Stimulated activated CD8-positive, alpha-beta memory T cell treated with anti-CD3 and anti-CD28 coated beads, Interleukin-15, amount 100 ng/mL, for 1 hour (primary cell): ENCODE data around the gene SETD2.
"Not testable (repeated sequence)": the region's sequence is repeated elsewhere in the genome, so short reads cannot be mapped to it uniquely, and the experiment has no call there.

Experiments
- DNase-seq: peaks from one replicate; pipeline ENCODE4 v3.0.0-alpha.2; 2020; ENCODE audit warnings: low read depth

Gene SETD2, protein sequence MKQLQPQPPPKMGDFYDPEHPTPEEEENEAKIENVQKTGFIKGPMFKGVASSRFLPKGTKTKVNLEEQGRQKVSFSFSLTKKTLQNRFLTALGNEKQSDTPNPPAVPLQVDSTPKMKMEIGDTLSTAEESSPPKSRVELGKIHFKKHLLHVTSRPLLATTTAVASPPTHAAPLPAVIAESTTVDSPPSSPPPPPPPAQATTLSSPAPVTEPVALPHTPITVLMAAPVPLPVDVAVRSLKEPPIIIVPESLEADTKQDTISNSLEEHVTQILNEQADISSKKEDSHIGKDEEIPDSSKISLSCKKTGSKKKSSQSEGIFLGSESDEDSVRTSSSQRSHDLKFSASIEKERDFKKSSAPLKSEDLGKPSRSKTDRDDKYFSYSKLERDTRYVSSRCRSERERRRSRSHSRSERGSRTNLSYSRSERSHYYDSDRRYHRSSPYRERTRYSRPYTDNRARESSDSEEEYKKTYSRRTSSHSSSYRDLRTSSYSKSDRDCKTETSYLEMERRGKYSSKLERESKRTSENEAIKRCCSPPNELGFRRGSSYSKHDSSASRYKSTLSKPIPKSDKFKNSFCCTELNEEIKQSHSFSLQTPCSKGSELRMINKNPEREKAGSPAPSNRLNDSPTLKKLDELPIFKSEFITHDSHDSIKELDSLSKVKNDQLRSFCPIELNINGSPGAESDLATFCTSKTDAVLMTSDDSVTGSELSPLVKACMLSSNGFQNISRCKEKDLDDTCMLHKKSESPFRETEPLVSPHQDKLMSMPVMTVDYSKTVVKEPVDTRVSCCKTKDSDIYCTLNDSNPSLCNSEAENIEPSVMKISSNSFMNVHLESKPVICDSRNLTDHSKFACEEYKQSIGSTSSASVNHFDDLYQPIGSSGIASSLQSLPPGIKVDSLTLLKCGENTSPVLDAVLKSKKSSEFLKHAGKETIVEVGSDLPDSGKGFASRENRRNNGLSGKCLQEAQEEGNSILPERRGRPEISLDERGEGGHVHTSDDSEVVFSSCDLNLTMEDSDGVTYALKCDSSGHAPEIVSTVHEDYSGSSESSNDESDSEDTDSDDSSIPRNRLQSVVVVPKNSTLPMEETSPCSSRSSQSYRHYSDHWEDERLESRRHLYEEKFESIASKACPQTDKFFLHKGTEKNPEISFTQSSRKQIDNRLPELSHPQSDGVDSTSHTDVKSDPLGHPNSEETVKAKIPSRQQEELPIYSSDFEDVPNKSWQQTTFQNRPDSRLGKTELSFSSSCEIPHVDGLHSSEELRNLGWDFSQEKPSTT (N-terminal part only)

DNA sequence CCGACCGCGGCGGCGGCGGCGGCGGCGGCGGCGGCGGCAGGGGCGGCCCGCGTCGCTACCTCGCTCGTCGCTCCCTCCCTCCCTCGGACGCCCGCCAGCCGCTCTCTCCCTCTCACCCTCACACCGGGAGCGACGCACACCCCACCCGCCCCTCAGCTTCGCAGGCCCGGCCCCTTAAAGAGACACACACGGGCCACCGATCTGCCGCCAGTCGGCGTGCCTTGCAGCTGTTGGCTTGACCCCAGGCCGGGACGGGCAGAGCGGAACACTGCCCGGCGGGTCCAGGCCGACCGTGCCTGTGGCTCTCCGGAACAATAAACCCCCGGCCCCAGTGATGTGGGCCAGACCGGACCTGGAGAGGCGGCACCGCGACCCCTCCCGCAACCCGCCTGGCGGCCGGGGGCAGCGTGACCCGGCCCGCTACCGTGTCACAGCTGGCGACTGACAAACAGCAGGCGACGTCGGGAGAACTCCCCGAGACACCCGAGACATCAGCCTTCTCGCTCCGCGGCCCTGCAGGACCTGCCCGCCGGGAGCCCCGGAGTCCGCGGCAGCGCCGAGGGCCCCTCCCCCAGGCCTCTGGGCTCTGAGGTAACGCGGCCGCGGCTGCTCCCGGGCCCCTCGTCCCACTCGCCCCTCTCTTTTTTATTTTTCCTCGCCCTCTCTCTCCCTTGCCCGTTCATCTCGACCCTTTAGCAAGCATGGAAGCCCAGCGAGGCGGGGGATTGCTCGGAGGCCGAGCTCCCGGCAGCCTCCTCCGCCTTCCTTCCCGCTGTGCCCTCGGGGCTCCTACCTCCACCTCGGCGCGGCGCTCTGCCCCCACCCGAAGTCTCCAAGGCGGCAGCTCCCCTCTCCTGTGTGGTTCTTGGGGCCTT lies at the start of gene SETD2:
TSS of gene SETD2 (minus strand) at position 107 of the 875 bp plus-strand sequence. CDS start 189 bp downstream, outside the sequence.
- DNase-seq = peak; percentile 63

DNA sequence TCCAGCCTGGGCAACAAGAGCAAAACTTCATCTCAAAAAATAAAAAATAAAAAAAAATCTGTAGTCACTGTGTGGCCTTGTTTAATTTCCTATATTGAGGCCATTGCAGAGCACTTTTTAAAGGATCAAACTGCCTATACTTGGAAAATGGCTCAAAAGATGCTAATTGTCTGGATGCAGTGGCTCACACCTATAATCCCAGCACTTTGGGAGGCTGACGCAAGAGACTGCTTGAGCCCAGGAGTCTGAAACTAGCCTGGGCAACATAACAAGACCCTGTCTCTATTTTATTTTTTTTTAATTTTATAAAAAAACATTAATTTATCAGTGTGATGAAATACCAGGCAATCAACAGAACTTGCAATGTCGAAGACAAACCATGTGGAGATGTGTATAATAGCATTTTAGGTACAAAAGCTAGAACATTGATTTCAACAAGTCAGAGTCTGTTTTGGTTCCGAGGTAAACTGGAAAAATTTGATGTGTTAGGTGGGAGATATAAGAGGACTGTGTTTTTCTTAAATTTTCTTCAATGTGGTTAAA lies 47.0 kb upstream of the SETD2 start:
- no peak for DNase-seq

DNA sequence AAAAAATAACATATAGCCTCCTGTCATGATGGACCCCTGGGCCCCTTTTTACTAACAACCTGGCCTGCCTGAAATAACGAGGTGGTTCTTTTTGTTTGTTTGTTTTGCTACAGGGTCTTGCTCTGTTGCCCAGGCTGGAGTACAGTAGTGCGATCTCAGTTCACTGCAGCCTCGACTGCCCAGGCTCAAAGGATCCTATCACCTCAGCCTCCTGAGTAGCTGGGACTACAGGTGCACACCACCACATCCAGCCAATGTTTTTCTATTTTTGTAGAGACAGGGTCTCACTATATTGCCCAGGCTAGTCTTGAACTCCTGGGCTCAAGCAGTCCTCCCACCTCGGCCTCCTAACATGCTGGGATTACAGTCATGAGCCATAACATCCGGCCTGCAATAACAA lies 42.1 kb upstream of the SETD2 start:
- not testable (repeated sequence) for DNase-seq

DNA sequence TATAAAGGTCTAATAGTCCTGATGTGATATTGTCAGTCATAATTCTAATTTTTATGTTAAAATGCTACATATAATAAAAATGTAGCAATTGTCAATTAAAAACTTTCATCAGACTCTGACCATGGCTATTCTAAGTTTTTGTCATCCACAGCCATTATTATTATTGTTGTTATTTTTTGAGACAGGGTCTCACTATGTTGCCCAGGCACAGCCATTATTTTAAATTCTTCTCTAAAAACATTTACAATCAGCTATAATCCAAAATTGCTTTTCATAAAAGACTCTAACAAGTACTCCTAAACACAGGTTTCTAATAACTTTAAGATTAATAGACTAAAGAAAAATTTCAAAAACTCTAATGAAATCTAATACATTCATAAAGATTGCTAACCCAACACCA lies 41.0 kb upstream of the SETD2 start:
- no peak for DNase-seq

DNA sequence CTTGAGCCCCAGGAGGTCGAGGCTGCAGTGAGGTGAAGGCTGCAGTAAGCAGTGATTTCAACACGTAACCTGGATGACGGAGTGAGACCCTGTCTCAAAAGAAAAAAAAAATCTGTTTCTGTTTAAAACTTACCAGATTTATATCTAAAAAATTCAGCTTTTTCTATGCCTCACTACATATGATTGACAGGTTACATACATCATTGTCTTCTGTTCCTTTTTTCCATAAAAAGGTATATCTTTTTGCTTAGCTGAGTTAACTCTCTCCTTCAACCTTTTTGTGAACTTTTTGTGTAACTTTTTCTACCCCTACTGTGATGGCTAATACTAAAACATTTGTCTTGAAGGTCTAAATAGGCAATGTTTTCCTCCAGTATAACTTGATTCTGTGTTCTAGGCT lies 38.6 kb upstream of the SETD2 start:
- DNase-seq = no peak

DNA sequence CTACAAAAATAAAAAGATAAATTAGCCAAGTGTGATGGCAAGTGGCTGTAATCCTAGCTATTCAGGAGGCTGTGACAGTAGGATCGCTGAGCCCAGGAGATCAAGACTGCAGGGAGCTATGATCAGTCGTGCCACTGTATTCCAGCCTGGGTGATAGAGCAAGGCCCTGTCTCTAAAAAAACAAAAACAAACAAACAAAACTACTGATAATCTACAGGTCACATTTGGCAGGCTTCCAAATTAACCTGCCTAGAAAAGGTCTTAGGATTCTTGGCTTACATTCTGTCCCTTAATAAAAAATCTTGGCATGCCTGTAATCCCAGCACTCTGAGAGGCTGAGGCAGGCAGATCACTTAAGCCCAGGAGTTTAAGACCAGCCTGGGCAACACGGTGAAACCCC lies 33.4 kb upstream of the SETD2 start:
- no peak for DNase-seq

DNA sequence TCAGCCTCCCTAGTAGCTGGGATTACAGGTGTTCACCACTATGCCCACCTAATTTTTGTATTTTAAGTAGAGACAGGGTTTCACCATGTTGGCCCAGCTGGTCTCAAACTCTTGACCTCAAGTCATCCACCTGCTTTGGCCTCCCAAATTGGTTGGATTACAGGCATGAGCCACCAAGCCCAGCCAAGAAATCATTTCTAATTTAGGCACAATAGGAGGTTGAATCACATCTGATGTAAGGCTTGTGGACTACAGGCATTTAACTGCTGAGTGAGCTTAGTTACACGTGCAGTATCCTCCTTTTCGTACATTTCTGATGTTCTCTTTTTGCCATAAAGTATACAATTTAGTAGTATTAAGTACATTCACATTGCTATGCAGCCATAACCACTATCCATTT lies 31.1 kb upstream of the SETD2 start:
- no peak for DNase-seq

DNA sequence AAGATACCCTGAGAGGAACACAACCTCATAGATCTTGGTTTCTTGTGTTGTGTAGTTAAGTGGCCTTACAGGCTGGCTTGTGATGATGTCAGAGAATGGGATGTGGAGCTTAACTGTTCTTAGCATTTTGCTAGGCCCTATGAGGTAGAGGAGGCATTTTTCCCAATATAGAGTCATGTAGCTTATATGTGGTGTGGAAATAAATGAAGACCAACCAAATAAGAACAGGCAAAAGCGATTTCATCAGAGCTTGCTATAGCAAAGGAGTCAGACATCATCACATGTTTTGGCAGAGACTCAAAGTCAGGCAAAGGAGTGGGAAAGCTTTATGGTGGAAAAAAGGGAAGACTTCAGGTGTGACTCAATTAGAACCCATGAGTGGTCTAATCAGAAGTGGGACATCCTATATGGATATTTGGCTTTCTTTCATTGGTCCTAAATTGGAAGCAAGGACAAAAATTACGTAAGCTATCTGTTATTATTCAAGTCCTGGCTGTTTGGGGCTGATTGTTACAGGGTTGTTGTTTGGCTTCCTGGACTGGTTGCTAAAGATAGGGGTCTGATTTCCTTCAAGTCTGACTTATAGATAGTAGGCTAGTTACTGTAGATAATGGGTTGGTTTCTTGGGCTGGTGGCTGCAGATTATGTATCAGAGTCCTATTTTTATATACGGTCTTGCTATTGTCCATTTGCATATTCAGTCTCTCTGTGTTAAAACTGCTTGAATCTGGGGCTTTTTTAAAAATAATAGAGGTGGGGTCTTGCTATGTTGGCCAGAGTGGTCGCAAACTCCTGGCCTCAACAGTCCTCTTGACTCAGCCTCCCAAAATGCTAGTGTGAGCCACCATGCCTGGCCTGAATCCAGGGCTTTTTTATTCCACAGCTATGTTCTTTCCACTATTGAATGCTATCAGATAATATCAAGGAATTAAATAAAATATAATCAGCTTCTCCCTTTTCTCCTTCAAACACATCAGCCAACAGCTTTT lies 30.3 kb upstream of the SETD2 start:
- DNase-seq = no peak

DNA sequence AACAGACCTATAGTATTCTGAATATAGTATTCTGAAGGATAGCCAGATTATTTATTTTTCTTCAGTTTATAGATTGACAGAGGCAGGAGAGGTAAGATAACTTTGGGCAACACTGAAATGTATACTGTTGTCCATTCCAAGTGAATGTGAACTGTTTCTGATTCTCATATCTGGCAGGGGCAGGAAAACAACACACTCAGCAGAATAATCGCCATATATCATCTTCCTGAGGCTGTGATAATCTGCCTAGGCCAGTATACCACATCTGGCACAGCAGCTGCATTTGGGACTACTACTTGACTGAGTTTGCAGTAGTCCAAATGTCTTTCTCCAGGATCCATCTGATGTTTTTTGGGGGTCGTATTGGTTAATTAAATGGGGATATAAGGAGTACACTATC lies 22.4 kb upstream of the SETD2 start:
- DNase-seq = no peak

DNA sequence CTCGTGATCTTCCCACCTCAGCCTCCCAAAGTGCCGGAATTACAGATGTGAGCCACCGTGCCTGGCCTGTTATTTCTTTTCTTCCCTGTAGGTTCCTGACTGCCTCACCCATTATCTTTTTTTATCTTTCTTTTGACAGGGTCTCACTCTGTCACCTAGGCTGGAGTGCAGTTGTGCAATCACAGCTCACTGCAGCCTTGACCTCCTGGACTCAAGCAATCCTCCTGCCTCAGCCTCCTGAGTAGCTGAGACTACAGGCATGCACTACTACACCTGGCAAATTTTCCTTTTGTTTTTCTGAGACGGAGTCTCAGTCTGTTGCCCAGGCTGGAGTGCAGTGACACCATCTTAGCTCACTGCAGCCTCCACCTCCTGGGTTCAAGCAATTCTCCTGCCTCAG lies 17.8 kb upstream of the SETD2 start:
- DNase-seq = not testable (repeated sequence)

DNA sequence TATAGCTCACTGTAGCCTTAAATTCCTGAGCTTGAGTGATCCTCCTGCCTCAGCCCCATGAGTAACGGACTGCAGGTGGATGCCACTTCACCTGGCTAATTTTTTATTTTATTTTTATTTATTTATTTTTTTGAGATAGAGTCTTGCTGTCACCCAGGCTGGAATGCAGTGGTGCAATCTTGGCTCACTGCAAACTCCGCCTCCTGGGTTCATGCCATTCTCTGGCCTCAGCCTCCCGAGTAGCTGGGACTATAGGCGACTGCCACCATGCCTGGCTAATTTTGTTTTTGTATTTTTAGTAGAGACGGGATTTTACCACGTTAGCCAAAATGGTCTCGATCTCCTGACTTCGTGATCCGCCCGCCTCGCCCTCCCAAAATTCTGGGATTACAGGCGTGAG lies 16.1 kb upstream of the SETD2 start:
- DNase-seq = not testable (repeated sequence)

DNA sequence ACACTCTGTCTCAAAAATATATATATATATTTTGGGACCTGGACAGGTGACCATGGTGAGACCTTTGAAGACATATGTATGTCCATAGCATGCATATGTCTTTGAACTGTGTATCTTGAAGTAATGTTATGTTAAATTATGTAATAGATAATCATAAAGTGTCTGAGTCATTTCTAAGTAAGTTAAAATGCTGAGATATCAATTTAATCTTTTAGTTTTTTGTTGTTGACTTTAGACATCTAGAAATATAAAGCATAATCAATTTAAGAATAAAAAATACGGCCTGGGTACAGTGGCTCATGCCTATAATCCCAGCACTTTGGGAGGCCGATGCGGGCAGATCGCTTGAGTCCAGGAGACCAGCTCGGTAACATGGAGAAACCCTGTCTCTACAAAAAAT lies 12.7 kb upstream of the SETD2 start:
- no peak for DNase-seq

DNA sequence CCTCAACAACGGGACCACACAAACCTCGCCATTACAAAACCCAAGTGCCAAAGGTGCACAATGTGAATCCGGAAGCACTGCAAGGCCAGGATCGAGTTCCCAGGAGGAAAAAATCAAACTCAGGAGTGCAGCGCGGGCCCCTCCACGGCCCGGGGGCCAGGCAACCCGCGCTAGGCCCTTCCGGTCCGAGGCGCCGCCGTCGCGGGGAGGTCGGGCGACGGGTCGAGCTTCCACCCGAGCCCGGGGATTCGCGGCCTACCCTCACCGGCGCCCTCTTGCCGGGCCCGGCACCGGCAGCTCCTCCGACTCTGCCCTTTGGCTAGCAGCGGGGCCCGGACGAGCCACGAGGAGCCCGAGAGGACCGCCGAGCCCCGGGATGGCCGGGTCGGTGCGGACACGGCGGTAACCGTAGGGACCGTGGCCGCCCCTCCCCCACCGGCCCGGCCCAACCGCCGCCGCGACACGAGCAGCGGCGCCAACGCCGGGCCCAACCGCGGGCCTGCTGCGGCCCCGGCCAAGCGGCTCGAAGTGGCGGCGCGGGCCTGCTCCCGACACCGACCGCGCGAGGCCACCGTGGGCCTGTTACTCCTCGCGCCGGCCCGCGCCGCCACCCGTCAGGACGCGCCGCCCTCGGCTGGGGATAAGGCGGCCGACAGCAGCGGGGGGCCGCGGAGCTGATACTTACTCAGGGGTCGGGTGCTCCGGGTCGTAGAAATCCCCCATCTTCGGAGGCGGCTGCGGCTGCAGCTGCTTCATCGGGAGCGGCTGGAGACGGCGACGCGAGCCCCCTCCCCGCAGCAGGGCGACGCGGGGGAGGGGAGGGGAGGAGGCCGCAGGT lies 525 bp downstream of the SETD2 start:
- DNase-seq = peak; percentile 15

DNA sequence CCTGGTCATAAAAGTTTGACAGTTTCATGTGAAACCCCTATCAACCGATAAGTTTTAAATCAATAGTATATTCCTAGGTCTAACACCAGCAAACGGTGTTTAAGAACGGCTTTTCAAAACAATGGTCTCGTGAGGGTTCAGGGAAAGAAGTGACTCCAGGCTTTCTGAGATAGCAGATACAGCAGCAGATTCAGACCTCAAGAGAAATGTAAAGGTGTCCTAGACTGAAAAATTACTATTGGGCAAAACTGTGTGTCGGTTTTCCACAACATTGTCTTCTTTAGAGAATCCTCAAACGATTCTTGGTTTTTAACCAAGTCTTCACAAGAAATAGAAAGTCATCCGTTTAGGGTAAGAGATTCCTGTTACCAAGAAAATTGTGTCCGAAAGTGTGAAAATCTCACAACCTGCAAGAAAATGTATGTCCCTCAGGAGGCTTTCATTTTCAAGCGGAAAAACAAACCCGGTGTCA lies 1.2 kb downstream of the SETD2 start:
- DNase-seq = no peak

DNA sequence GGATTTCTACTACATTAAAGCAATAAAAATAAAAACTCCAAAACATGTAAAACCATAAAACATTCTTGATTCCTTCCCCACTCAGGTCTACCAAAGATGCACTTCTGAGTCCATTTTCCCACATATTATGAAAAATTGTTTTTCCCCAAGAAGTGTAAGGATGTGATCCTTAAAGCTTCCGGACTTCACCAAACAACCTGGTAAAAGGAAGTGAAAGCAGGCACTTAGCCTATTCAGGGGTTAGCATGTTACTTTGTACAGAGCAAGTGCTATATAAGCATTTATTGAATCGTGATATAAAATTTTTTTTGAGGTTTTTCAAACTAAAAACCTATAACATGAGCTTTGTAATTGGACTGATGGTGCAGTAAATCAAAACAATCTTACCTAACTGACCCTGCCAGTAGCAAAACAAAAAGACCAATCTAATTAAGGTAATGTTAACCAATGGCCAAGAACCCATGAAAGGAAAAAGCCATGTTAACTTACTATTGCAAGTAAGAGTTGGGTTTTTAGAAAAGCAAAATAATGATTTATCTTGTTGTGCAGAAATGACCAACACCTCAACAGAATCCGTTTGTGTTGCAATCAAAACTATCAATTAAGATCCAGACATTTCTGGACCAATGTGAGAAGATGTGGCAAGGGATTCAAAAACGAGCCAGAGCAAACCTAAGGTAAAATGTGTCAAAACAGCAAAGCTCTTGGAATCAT lies 1.8 kb downstream of the SETD2 start:
- no peak for DNase-seq

DNA sequence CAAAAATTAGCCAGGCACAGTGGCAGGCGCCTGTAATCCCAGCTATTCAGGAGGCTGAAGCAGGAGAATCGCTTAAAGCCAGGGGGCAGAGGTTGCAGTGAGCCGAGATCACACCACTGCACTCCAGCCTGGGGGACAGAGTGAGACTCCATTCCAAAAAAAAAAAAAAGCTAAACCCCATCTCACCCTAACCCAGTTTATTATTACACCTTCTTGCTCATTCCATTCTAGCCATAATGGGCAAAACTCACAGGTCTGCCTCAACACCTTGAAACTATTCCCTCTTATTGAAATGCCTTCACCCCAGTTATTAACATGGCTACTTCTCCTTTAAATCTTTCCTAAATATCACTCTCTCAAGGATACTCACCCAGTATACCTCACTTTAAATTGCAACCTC lies 4.1 kb downstream of the SETD2 start:
- no peak for DNase-seq

DNA sequence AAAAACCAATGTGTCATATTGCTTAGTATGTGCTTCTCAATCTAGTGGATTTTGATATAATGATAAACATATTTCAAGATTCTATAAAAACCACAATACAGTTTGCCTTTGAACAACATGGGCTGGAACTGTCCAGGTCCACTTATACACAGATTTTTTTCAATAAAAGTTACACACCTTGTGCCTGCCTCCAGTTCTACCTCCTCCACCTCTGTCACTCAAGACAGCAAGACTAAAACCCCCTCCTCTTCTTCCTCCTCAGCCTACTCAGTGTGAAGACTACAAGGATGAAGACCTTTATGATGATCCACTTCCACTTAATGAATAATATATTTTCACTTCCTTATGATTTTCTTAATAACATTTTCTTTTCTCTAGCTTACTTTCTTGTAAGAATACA lies 5.7 kb downstream of the SETD2 start:
- no peak for DNase-seq

DNA sequence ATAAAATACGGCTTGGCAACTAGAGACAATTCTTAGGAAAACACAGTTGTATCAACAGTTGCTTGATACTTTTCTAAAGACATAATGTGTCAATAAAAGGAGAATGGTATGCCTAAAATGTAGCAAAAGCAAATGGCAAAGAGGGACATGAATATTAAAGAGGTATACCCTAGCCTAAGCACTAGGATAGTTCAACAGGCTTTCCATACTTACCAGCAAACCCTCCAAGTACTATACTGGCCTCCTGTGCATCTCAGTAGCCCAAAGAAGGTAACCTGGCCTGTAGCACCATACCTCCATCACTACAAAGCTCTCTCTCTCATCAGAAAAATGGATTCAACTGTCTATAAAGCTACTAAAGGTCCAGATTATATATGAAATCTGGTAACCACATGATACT lies 7.5 kb downstream of the SETD2 start:
- DNase-seq = no peak
